GM12878 (cell line): ENCODE data around the gene CLEC16A. TPM values are rescaled to one million over a fixed set of nuclear protein-coding genes. Genes with fewer than 3 reads are reported as not detected.

Source experiments
- ATAC-seq: fragments of 200-7000 bp; cut with Tn5 transposase; 3 replicates; pipeline ENCODE4 v1.9.1; 2020; ENCODE audit warnings: mild to moderate bottlenecking, moderate library complexity
- BruUV-seq: library from RNA; stranded (reverse); fragments of 400-500 nt; replicated peaks from 2 replicates; lab custom pipeline; 2021; lab: Mats Ljungman, UMichigan
- CTCF ChIA-PET: fragments of 300-600 bp; sonication (Branson Sonifier 250); formaldehyde crosslinking; extraction: SDS; loops from one replicate; lab custom pipeline; 2021; ENCODE audit warnings: inconsistent platforms; lab: Yijun Ruan, JAX
- POLR2A ChIA-PET: fragments of 350-600 bp; formaldehyde crosslinking; extraction: SDS; loops from one replicate; lab custom pipeline; 2021; ENCODE audit warnings: inconsistent platforms; lab: Charles Lee
- RAD21 ChIA-PET: fragments of 300-600 bp; sonication (Branson Sonifier 250); formaldehyde crosslinking; loops from one replicate; lab custom pipeline; 2023; ENCODE audit warnings: antibody characterized with exemption; ENCODE audit not compliant: unreplicated experiment; lab: Charles Lee
- SMC1A ChIA-PET: fragments of 300-600 bp; sonication (Branson Sonifier 250); formaldehyde crosslinking; loops from one replicate; lab custom pipeline; 2023; ENCODE audit not compliant: unreplicated experiment, uncharacterized antibody; lab: Charles Lee
- DNase-seq: peaks from one replicate; pipeline ENCODE4 v3.0.0-alpha.2; 2011; ENCODE audit warnings: low read depth, low spot score
- FAIRE-seq: peaks from 3 replicates; lab custom pipeline; 2011; peaks lifted over from hg19 to GRCh38; lab: Jason Lieb, UNC
- H2AFZ ChIP-seq: 2 replicates; pipeline ENCODE4 v1.6.0; 2011; ENCODE audit warnings: low read depth, low read length, control low read depth; ENCODE audit not compliant: control insufficient read depth
- H3K27ac ChIP-seq: 2 replicates; pipeline ENCODE4 v1.5.1; 2011; ENCODE audit warnings: control low read depth; ENCODE audit not compliant: control insufficient read depth, insufficient read depth
- H3K27me3 ChIP-seq, 2 experiments: replicated peaks in 1 of 2; 2 replicates each; pipeline versions ENCODE4 v1.6.0 to v1.6.1; 2011; ENCODE audit warnings: low read length in 1 of 2; ENCODE audit not compliant: control insufficient read depth in 2 of 2, insufficient read depth in 2 of 2
- H3K36me3 ChIP-seq, 2 experiments: 2 replicates each; pipeline ENCODE4 v1.5.1; 2011; ENCODE audit warnings: low read length in 1 of 2; ENCODE audit not compliant: control insufficient read depth in 2 of 2, insufficient read depth in 2 of 2
- H3K4me1 ChIP-seq: 2 replicates; pipeline ENCODE4 v1.6.1; 2011; ENCODE audit warnings: mild to moderate bottlenecking, low read length, moderate library complexity, mixed read lengths; ENCODE audit not compliant: control insufficient read depth, insufficient read depth
- H3K4me2 ChIP-seq: 2 replicates; pipeline ENCODE4 v1.6.0; 2011; ENCODE audit warnings: control low read depth; ENCODE audit not compliant: control insufficient read depth, insufficient read depth
- H3K4me3 ChIP-seq: fragments of 200-600 bp; sonication (generic); 2 replicates; pipeline ENCODE4 v1.5.1; 2016
- H3K79me2 ChIP-seq: 2 replicates; pipeline ENCODE4 v1.6.0; 2011; ENCODE audit warnings: low read length; ENCODE audit not compliant: control insufficient read depth, insufficient read depth
- H3K9ac ChIP-seq: 2 replicates; pipeline ENCODE4 v1.8.0; 2011; ENCODE audit warnings: low read length, control low read depth, mixed read lengths; ENCODE audit not compliant: control insufficient read depth, insufficient read depth
- H3K9me3 ChIP-seq: replicated peaks from 3 replicates; pipeline ENCODE4 v1.5.1; 2011; ENCODE audit warnings: mild to moderate bottlenecking, low read length; ENCODE audit not compliant: control insufficient read depth, insufficient read depth
- H4K20me1 ChIP-seq: 2 replicates; pipeline ENCODE4 v1.6.0; 2011; ENCODE audit not compliant: control insufficient read depth, insufficient read depth
- BRCA1 ChIP-seq: IDR thresholded peaks from 2 replicates; pipeline ENCODE4 v1.6.1; 2011; ENCODE audit warnings: low read depth, low read length, improper control_type of control experiment
- HDGF ChIP-seq: fragments of 450-650 bp; IDR thresholded peaks from 2 replicates; pipeline ENCODE4 v1.6.1; 2016; ENCODE audit warnings: antibody characterized with exemption
- MEF2B ChIP-seq: fragments of 450-650 bp; IDR thresholded peaks from 2 replicates; pipeline ENCODE4 v1.6.1; 2018; ENCODE audit warnings: mild to moderate bottlenecking, moderate library complexity; ENCODE audit not compliant: partially characterized antibody, poor library complexity, severe bottlenecking
- TCF7 ChIP-seq: IDR thresholded peaks from 2 replicates; pipeline ENCODE4 v1.6.1; 2014; ENCODE audit warnings: antibody characterized with exemption, borderline replicate concordance
- USF2 ChIP-seq: IDR thresholded peaks from 2 replicates; pipeline ENCODE4 v1.6.1; 2011; ENCODE audit warnings: low read depth, low read length, improper control_type of control experiment, borderline replicate concordance
- WGBS: methylation state at CpG from one replicate; pipeline ENCODE4 v1.1.6; 2016; ENCODE audit warnings: low lambda C conversion rate; ENCODE audit not compliant: insufficient replicate concordance, insufficient coverage; ENCODE audit errors: missing lambda C conversion rate; 5-methylcytosine and 5-hydroxymethylcytosine counted together
- in situ Hi-C: fragments of 300-500 bp; cut with MboI; formaldehyde crosslinking; loops from 9 replicates; pipeline ENCODE4 v1.14.3; 2018; ENCODE audit warnings: mixed read lengths
- intact Hi-C: fragments of 100-400 bp; cut with micrococcal nuclease; formaldehyde crosslinking; loops from one replicate; pipeline ENCODE4 v1.14.2; 2022; ENCODE audit not compliant: unreplicated experiment
- polyA plus RNA-seq, 11 experiments: library from polyadenylated mRNA; depleted of rRNA in 4 of 11; unstranded in 6 of 11; stranded (reverse) in 5 of 11; fragments of >200 nt; fragmentation: Nextera tagmentation in 4 of 11; fragmentation: Illumina TruSeq in 1 of 11; extraction: Ambion mirVana in 4 of 11; extraction: Trizol in 1 of 11; gene quantifications; 1 replicate in 1 of 11; 2 replicates in 10 of 11; pipeline versions ENCODE4 v1.2.1 to v1.2.3, GENCODE V29; 2011 to 2016; ENCODE audit warnings: inconsistent platforms in 2 of 11, missing spikeins in 2 of 11, low read depth in 1 of 11
- total RNA-seq, 4 experiments: library from RNA; depleted of rRNA in 3 of 4; stranded (reverse); fragments of >200 nt in 3 of 4; fragmentation: Illumina TruSeq in 1 of 4; extraction: Trizol in 1 of 4; gene quantifications; 2 replicates each; pipeline versions ENCODE4 v1.2.1 to v1.2.3, GENCODE V29; 2013 to 2021

CLEC16A gene
- total and polyA plus RNA-seq, 10 of the 15 experiments (the other 5 are each of a cell fraction or from before 2014, with no cell fraction given), result 1.5 to 28.8 (median 19.2) TPM

- peaks cover 7 to 14% of the 10 kb centered on the region in 2 experiments; a peak in 3 of 4 replicates for H3K36me3 ChIP-seq
- WGBS, result 77% methylated on average over 8 of the region's 8 CpGs
- in situ Hi-C loops, result no loop called here
Measured at GRCh38 chr16:11121083-11121608, 176.8 kb downstream of the CLEC16A start.

More at GRCh38 chr16:11121083-11121608, 176.8 kb downstream of the CLEC16A start:
- ChIA-PET SMC1A (interaction anchor here (0.6 to 2.3 kb wide), 8 partner anchors 8 to 562 kb away, joined by 3 to 13 read pairs (median 4); no protein-coding TSS in a partner anchor), CTCF (interaction anchor here (0.6 to 0.9 kb wide), 3 partner anchors 67 to 281 kb away, joined by 3 read pairs; no protein-coding TSS in a partner anchor), RAD21 (no interaction called here), POLR2A (interaction anchor here (0.7 to 1.4 kb wide), 2 partner anchors 12 to 105 kb away, joined by 3 read pairs; no protein-coding TSS in a partner anchor)
- Histone ChIP-seq H2AFZ (no peak overlapping the region), H3K79me2 (no peaks in the 10 kb centered on the region), H3K9ac (no peak overlapping the region), H3K4me1 (peaks cover 19% of the 10 kb centered on the region), H3K4me3 (no peak overlapping the region), H3K4me2 (no peak overlapping the region), H3K9me3 (no peaks in the 10 kb centered on the region), H3K27ac (no peak overlapping the region), H4K20me1 (no peaks in the 10 kb centered on the region), H3K27me3 (no peaks in the 10 kb centered on the region)
- TF ChIP-seq USF2, result no peak
- TF ChIP-seq MEF2B, result no peak
- no peak for TF ChIP-seq TCF7
- TF ChIP-seq HDGF, result no peak
- no peak for TF ChIP-seq BRCA1
- no TSS peak for BruUV-seq
- no peak for ATAC-seq
- intact Hi-C loops, result no loop called here
- FAIRE-seq, result no peak
- no peak for DNase-seq
